GM12892 (cell line): Measurements from ENCODE around the gene SYNCRIP.

Source experiments
- POLR2A ChIP-seq: IDR thresholded peaks from 2 replicates; pipeline ENCODE4 v1.6.1; 2011; ENCODE audit warnings: low read depth, low read length, control low read depth
- POLR2AphosphoS5 ChIP-seq: IDR thresholded peaks from 2 replicates; pipeline ENCODE4 v1.6.1; 2011; ENCODE audit warnings: low read depth, low read length, control low read depth
- TAF1 ChIP-seq: IDR thresholded peaks from 2 replicates; pipeline ENCODE4 v1.6.1; 2011; ENCODE audit warnings: low read depth, mild to moderate bottlenecking, control low read depth, low read length, borderline replicate concordance

DNA sequence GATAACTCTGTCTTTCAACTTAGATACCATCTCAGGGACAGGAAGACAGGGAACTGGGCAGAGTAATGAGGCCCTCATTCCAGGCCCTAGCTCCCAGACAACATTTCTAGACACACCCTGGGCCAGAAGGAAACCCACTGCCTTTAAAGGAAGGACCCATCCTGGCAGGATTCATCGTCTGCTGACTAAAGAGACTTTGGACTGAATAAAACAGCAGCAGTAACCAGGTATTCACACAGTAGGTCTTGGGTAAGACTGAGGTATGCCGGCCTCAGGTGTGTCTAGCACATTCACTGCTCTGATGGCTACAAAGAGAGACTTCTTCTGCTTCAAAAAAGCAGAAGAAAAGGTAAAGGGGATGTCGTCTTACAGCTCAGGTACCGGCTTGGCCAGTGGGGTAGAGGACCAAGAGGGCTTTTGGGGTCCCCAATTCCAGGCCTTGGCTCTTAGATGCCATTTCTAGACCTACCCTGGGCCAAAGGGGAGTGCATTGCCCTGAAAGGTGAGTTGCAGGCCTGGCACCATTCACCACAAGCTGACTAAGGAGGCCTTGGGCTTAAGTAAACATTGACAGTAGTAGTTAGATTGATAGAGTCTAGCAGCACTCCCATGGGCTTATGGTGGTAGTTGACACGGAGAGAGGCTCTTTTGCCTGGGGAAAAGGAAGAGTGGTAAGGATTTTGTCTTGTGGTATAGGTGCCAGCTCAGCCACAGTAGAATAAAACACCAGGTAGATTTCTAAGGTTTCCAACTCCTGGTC is 62.4 kb downstream of the SYNCRIP start:
- no peak for TF ChIP-seq POLR2A
- no peak for TF ChIP-seq POLR2AphosphoS5
- no peak for TF ChIP-seq TAF1
